Neural progenitor cell (in vitro differentiated cells): ENCODE measurements around the gene CABYR. TPM values are rescaled to one million over a fixed set of nuclear protein-coding genes. Genes with fewer than 3 reads are reported as not detected.

Experiments used
- DNase-seq: peaks from one replicate; pipeline ENCODE4 v3.0.0-alpha.2; 2016; ENCODE audit warnings: low spot score
- H2AFZ ChIP-seq: fragments of 200-600 bp; sonication (generic); replicated peaks from 2 replicates; pipeline ENCODE4 v1.6.1; 2016; ENCODE audit warnings: antibody characterized with exemption
- H3F3A ChIP-seq: fragments of 200-600 bp; sonication (generic); 2 replicates; pipeline ENCODE4 v1.6.1; 2016; ENCODE audit warnings: antibody characterized with exemption, low read depth
- H3K27ac ChIP-seq: fragments of 200-600 bp; sonication (generic); 2 replicates; pipeline ENCODE4 v1.5.1; 2016; ENCODE audit warnings: mild to moderate bottlenecking
- H3K27me3 ChIP-seq: fragments of 200-600 bp; sonication (generic); 2 replicates; pipeline ENCODE4 v1.6.1; 2016; ENCODE audit warnings: mild to moderate bottlenecking, moderate library complexity
- H3K36me3 ChIP-seq: fragments of 200-600 bp; sonication (generic); 2 replicates; pipeline ENCODE4 v1.5.1; 2016
- H3K4me1 ChIP-seq: fragments of 200-600 bp; sonication (generic); 2 replicates; pipeline ENCODE4 v1.6.1; 2016; ENCODE audit warnings: mixed run types
- H3K4me2 ChIP-seq: fragments of 200-600 bp; sonication (generic); 2 replicates; pipeline ENCODE4 v1.6.1; 2016
- H3K4me3 ChIP-seq: fragments of 200-600 bp; sonication (generic); 2 replicates; pipeline ENCODE4 v1.5.1; 2016
- H3K79me2 ChIP-seq: fragments of 200-600 bp; sonication (generic); 2 replicates; pipeline ENCODE4 v1.6.1; 2016; ENCODE audit warnings: low read depth
- H3K9ac ChIP-seq: fragments of 200-600 bp; sonication (generic); 2 replicates; pipeline ENCODE4 v1.6.1; 2016
- H3K9me3 ChIP-seq: fragments of 200-600 bp; sonication (generic); 2 replicates; pipeline ENCODE4 v1.5.1; 2016; ENCODE audit warnings: low read depth
- H4K20me1 ChIP-seq: fragments of 200-600 bp; sonication (generic); 2 replicates; pipeline ENCODE4 v1.6.1; 2016; ENCODE audit warnings: low read depth
- H3K27ac Mint-ChIP-seq: 3 replicates; pipeline ENCODE4 v1.8.0; 2021; ENCODE audit warnings: mixed read lengths
- H3K27me3 Mint-ChIP-seq: 2 replicates; pipeline ENCODE4 v1.8.0; 2022; ENCODE audit warnings: low read depth, mild to moderate bottlenecking, inconsistent platforms, moderate library complexity, mixed read lengths; ENCODE audit not compliant: insufficient read depth
- H3K36me3 Mint-ChIP-seq: 3 replicates; pipeline ENCODE4 v1.8.0; 2021; ENCODE audit warnings: mixed read lengths
- H3K4me1 Mint-ChIP-seq: 3 replicates; pipeline ENCODE4 v1.8.0; 2021; ENCODE audit warnings: mixed read lengths
- H3K4me3 Mint-ChIP-seq: 3 replicates; pipeline ENCODE4 v1.8.0; 2021; ENCODE audit warnings: mild to moderate bottlenecking, moderate library complexity, mixed read lengths
- H3K9me3 Mint-ChIP-seq: 3 replicates; pipeline ENCODE4 v1.8.0; 2020; ENCODE audit warnings: mixed read lengths
- EZH2 ChIP-seq: fragments of 200-600 bp; sonication (generic); IDR thresholded peaks from 2 replicates; pipeline ENCODE4 v1.6.1; 2017; ENCODE audit warnings: antibody characterized with exemption, mild to moderate bottlenecking, moderate library complexity
- EZH2phosphoT487 ChIP-seq: fragments of 200-600 bp; sonication (generic); IDR thresholded peaks from 2 replicates; pipeline ENCODE4 v1.6.1; 2017; ENCODE audit warnings: antibody characterized with exemption
- total RNA-seq: library from RNA; depleted of rRNA; stranded (reverse); fragments of >200 nt; gene quantifications from 2 replicates; pipeline ENCODE4 v1.2.3, GENCODE V29; 2015; ENCODE audit warnings: low replicate concordance
- TF ChIP-seq, protein P1 (sequence below): fragments of 200-600 bp; sonication (generic); IDR thresholded peaks from 2 replicates; pipeline ENCODE4 v1.5.1; 2017; ENCODE audit warnings: antibody characterized with exemption, mild to moderate bottlenecking

CABYR gene
- total RNA-seq, 1 donor from 2014 or later = 12.0 TPM

DNA sequence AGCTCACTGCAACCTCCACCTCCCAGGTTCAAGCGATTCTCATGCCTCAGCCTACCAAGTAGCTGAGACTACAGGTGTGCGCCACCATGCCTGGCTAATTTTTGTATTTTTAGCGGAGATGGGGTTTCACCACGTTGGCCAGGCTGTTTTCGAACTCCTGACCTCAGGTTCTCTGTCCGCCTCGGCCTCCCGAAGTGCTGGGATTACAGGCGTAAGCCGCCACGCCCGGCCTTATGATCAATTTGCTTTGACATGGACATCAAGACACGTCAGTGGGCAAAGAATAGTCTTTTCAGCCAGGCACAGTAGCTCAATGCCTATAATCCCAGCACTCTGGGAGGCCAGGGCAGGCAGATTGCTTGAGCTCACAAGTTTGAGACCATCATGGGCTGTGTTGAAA lies 48.0 kb upstream of the CABYR start:
- Histone ChIP-seq H3K27me3 (no peaks in the 10 kb centered on the region), H3K4me3 (no peak overlapping the region), H4K20me1 (no peaks in the 10 kb centered on the region), H3F3A (no peaks in the 10 kb centered on the region), H3K4me2 (no peak overlapping the region), H3K9ac (no peak overlapping the region), H3K9me3 (no peaks in the 10 kb centered on the region), H3K79me2 (no peaks in the 10 kb centered on the region), H2AFZ (no peak overlapping the region), H3K4me1 (no peaks in the 10 kb centered on the region), H3K36me3 (no peaks in the 10 kb centered on the region), H3K27ac (no peak overlapping the region)
- peaks cover 10% of the 10 kb centered on the region for H3K36me3 Mint-ChIP-seq
- H3K27ac Mint-ChIP-seq = no peak overlapping the region
- TF ChIP-seq, protein P1, sequence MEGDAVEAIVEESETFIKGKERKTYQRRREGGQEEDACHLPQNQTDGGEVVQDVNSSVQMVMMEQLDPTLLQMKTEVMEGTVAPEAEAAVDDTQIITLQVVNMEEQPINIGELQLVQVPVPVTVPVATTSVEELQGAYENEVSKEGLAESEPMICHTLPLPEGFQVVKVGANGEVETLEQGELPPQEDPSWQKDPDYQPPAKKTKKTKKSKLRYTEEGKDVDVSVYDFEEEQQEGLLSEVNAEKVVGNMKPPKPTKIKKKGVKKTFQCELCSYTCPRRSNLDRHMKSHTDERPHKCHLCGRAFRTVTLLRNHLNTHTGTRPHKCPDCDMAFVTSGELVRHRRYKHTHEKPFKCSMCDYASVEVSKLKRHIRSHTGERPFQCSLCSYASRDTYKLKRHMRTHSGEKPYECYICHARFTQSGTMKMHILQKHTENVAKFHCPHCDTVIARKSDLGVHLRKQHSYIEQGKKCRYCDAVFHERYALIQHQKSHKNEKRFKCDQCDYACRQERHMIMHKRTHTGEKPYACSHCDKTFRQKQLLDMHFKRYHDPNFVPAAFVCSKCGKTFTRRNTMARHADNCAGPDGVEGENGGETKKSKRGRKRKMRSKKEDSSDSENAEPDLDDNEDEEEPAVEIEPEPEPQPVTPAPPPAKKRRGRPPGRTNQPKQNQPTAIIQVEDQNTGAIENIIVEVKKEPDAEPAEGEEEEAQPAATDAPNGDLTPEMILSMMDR = no peak
- TF ChIP-seq EZH2 = no peak
- no peak for TF ChIP-seq EZH2phosphoT487
- peaks cover 2% of the 10 kb centered on the region for H3K27me3 Mint-ChIP-seq
- H3K4me3 Mint-ChIP-seq = no peak overlapping the region
- no peak for DNase-seq
- no peaks in the 10 kb centered on the region for H3K9me3 Mint-ChIP-seq
- H3K4me1 Mint-ChIP-seq = peaks cover 7% of the 10 kb centered on the region

DNA sequence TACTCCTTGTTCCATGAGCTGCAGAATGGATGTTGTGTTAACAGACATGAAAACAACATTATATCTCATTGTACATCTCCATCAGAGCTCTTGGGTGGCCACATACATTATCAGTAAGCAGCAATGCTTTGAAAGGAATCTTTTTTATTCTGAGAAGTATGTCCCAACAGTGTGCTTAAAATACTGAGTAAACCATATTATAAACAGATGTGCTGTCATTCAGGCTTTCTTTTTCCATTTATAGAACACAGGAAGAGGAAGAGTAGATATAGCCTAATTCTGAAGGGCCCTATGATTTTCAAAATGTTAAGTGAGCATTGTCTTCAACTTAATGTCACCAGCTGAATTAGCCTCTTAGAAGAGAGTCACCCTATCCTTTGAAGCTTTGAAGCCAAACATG lies 44.3 kb upstream of the CABYR start:
- H3F3A ChIP-seq = no peaks in the 10 kb centered on the region
- H3K79me2 ChIP-seq = no peaks in the 10 kb centered on the region
- H3K36me3 Mint-ChIP-seq = peaks cover 20% of the 10 kb centered on the region
- no peaks in the 10 kb centered on the region for H3K27me3 ChIP-seq
- H3K4me3 ChIP-seq = no peak overlapping the region
- H3K4me3 Mint-ChIP-seq = no peak overlapping the region
- H2AFZ ChIP-seq = no peak overlapping the region
- peaks cover 2% of the 10 kb centered on the region for H3K27me3 Mint-ChIP-seq
- no peaks in the 10 kb centered on the region for H3K36me3 ChIP-seq
- DNase-seq = no peak
- H3K9me3 ChIP-seq = no peaks in the 10 kb centered on the region
- TF ChIP-seq, protein P1 = no peak
- TF ChIP-seq EZH2phosphoT487 = no peak
- H3K27ac ChIP-seq = no peak overlapping the region
- no peak overlapping the region for H3K27ac Mint-ChIP-seq
- H3K4me2 ChIP-seq = no peak overlapping the region
- no peaks in the 10 kb centered on the region for H3K4me1 Mint-ChIP-seq
- no peaks in the 10 kb centered on the region for H4K20me1 ChIP-seq
- H3K4me1 ChIP-seq = no peaks in the 10 kb centered on the region
- no peak overlapping the region for H3K9ac ChIP-seq
- no peaks in the 10 kb centered on the region for H3K9me3 Mint-ChIP-seq

DNA sequence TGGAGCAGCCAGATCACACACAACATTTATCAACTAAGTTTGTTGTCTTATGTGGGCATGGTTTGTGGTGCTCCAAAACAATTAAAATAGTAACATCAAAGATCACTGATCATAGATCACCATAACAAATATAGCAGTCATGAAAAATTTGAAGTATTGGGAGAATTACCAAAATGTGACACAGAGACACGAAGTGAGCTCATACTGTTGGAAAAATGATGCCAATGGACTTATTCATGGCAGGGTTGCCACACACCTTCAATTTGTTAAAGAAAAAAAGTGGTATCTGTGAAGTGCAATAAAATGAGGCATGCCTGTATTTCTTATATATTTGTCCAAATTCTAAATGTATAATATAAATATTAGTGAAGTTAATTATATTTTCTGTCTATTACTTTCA lies 42.9 kb upstream of the CABYR start:
- no peak overlapping the region for H3K27ac Mint-ChIP-seq
- Histone ChIP-seq H3K27ac (no peak overlapping the region), H3K4me2 (no peak overlapping the region), H3K36me3 (no peaks in the 10 kb centered on the region), H3K4me3 (no peak overlapping the region), H3K9ac (no peak overlapping the region), H3K9me3 (no peaks in the 10 kb centered on the region), H3K27me3 (no peaks in the 10 kb centered on the region), H2AFZ (no peak overlapping the region), H4K20me1 (no peaks in the 10 kb centered on the region), H3F3A (no peaks in the 10 kb centered on the region), H3K79me2 (no peaks in the 10 kb centered on the region), H3K4me1 (no peaks in the 10 kb centered on the region)
- H3K4me3 Mint-ChIP-seq = no peak overlapping the region
- TF ChIP-seq EZH2phosphoT487 = no peak
- no peak for TF ChIP-seq EZH2
- TF ChIP-seq, protein P1 = no peak
- peaks cover 17% of the 10 kb centered on the region for H3K36me3 Mint-ChIP-seq
- H3K27me3 Mint-ChIP-seq = peaks cover 2% of the 10 kb centered on the region
- H3K4me1 Mint-ChIP-seq = no peaks in the 10 kb centered on the region
- DNase-seq = no peak
- H3K9me3 Mint-ChIP-seq = no peaks in the 10 kb centered on the region
